HCT116 (cell line): ENCODE data around the gene CMTM8. TPM values are rescaled to one million over a fixed set of nuclear protein-coding genes. Genes with fewer than 3 reads are reported as not detected.

Source experiments
- ATAC-seq: fragments of 200-7000 bp; cut with Tn5 transposase; 2 replicates; pipeline ENCODE4 v1.9.1; 2020; ENCODE audit warnings: mild to moderate bottlenecking, moderate library complexity
- BruUV-seq: library from RNA; stranded (reverse); fragments of 400-500 nt; replicated peaks from 2 replicates; lab custom pipeline; 2021; lab: Mats Ljungman, UMichigan
- CTCF ChIA-PET: fragments of 300-600 bp; sonication (Branson Sonifier 250); formaldehyde crosslinking; loops from one replicate; lab custom pipeline; 2021; ENCODE audit warnings: antibody characterized with exemption; lab: Charles Lee
- POLR2A ChIA-PET: fragments of 300-600, 350-600 bp; sonication (Branson Sonifier 250); formaldehyde crosslinking; loops from one replicate; lab custom pipeline; 2021; ENCODE audit warnings: antibody characterized with exemption; lab: Charles Lee
- RAD21 ChIA-PET, 2 experiments: fragments of 300-600 bp; sonication (Branson Sonifier 250); formaldehyde crosslinking; loops; one replicate each; lab custom pipeline; 2023; ENCODE audit warnings: low total read pairs in 2 of 2; ENCODE audit not compliant: uncharacterized antibody in 2 of 2, unreplicated experiment in 2 of 2, low non-redundant PET in 1 of 2; lab: Charles Lee
- DNase-seq: peaks from one replicate; pipeline ENCODE4 v3.0.0-alpha.2; 2010; ENCODE audit warnings: low read depth, low spot score
- H2AFZ ChIP-seq: fragments of 200-600 bp; shearing (Covaris generic), sonication (generic); 2 replicates; pipeline ENCODE4 v1.6.1; 2017; ENCODE audit warnings: low read depth, mixed run types, mixed read lengths, antibody characterized with exemption, low read length; ENCODE audit not compliant: poor library complexity, severe bottlenecking
- H3K27ac ChIP-seq: 2 replicates; pipeline ENCODE4 v1.5.1; 2012; ENCODE audit warnings: low read depth, low read length
- H3K27me3 ChIP-seq: fragments of 200-600 bp; sonication (generic); 2 replicates; pipeline ENCODE4 v1.6.1; 2016; ENCODE audit warnings: mixed run types, low read length, mixed read lengths; ENCODE audit not compliant: insufficient read depth
- H3K36me3 ChIP-seq, 2 experiments: fragments of 200-500 bp in 1 of 2; fragments of 200-600 bp in 1 of 2; sonication (Bioruptor generic) in 1 of 2; sonication (generic) in 1 of 2; 2 replicates each; pipeline versions ENCODE4 v1.5.1 to v1.6.1; 2014 to 2016; ENCODE audit warnings: low read length in 2 of 2, inconsistent platforms in 1 of 2, mixed read lengths in 1 of 2, mixed run types in 1 of 2; ENCODE audit not compliant: insufficient read depth in 2 of 2, control insufficient read depth in 1 of 2
- H3K4me1 ChIP-seq, 2 experiments: fragments of 200-600 bp in 1 of 2; sonication (generic) in 1 of 2; 2 replicates each; pipeline versions ENCODE4 v1.5.1 to v1.6.1; 2012 to 2017; ENCODE audit warnings: low read length in 2 of 2, inconsistent platforms in 1 of 2, mild to moderate bottlenecking in 1 of 2, mixed read lengths in 1 of 2, mixed run types in 1 of 2, moderate library complexity in 1 of 2; ENCODE audit not compliant: insufficient read depth in 2 of 2, control insufficient read depth in 1 of 2
- H3K4me2 ChIP-seq: fragments of 200-600 bp; sonication (generic); 2 replicates; pipeline ENCODE4 v1.6.1; 2017; ENCODE audit warnings: mixed run types, low read length, mixed read lengths
- H3K4me3 ChIP-seq, 2 experiments: fragments of 200-600 bp in 1 of 2; sonication (generic) in 1 of 2; replicated peaks in 1 of 2; 2 replicates each; pipeline ENCODE4 v1.5.1; 2011 to 2016; ENCODE audit warnings: low read length in 2 of 2, control low read depth in 1 of 2, low read depth in 1 of 2, mild to moderate bottlenecking in 1 of 2, mixed read lengths in 1 of 2, mixed run types in 1 of 2
- H3K79me2 ChIP-seq: fragments of 200-600 bp; sonication (generic); 2 replicates; pipeline ENCODE4 v1.6.1; 2017; ENCODE audit warnings: mild to moderate bottlenecking, mixed run types, low read length, moderate library complexity, mixed read lengths; ENCODE audit not compliant: insufficient read depth
- H3K9ac ChIP-seq: fragments of 200-600 bp; sonication (generic); 2 replicates; pipeline ENCODE4 v1.6.1; 2016; ENCODE audit warnings: low read length, mixed read lengths
- H3K9me2 ChIP-seq: fragments of 200-600 bp; sonication (generic), shearing (Covaris generic); 2 replicates; pipeline ENCODE4 v1.6.1; 2017; ENCODE audit warnings: mixed run types, mild to moderate bottlenecking, moderate library complexity; ENCODE audit not compliant: insufficient read depth
- H3K9me3 ChIP-seq, 2 experiments: fragments of 200-500 bp in 1 of 2; fragments of 200-600 bp in 1 of 2; sonication (Bioruptor generic) in 1 of 2; sonication (generic) in 1 of 2; 2 replicates each; pipeline ENCODE4 v1.6.1; 2014 to 2017; ENCODE audit warnings: low read length in 2 of 2, mixed read lengths in 2 of 2, inconsistent platforms in 1 of 2, low read depth in 1 of 2, mild to moderate bottlenecking in 1 of 2, mixed run types in 1 of 2, moderate library complexity in 1 of 2; ENCODE audit not compliant: control insufficient read depth in 1 of 2, insufficient read depth in 1 of 2
- H4K20me1 ChIP-seq: fragments of 200-600 bp; sonication (generic), shearing (Covaris generic); 2 replicates; pipeline ENCODE4 v1.6.1; 2017; ENCODE audit warnings: mixed run types, mild to moderate bottlenecking, moderate library complexity; ENCODE audit not compliant: insufficient read depth
- CBX3 ChIP-seq: IDR thresholded peaks from 2 replicates; pipeline ENCODE4 v1.6.1; 2012; ENCODE audit warnings: low read depth
- CEBPB ChIP-seq: IDR thresholded peaks from 2 replicates; pipeline ENCODE4 v1.6.1; 2012; ENCODE audit warnings: low read depth
- CTCF ChIP-seq, 3 experiments: fragments of 200-600 bp in 1 of 3; sonication (generic) in 1 of 3; IDR thresholded peaks in 2 of 3; conservative IDR thresholded peaks in 1 of 3; 2 replicates each; pipeline ENCODE4 v1.5.1; 2012 to 2017; ENCODE audit warnings: low read depth in 2 of 3, low read length in 2 of 3, antibody characterized with exemption in 1 of 3, borderline replicate concordance in 1 of 3, control low read depth in 1 of 3, mild to moderate bottlenecking in 1 of 3, mixed read lengths in 1 of 3, mixed run types in 1 of 3, moderate library complexity in 1 of 3; ENCODE audit not compliant: insufficient read depth in 1 of 3
- ELF1 ChIP-seq: IDR thresholded peaks from 2 replicates; pipeline ENCODE4 v1.6.1; 2012; ENCODE audit warnings: low read depth, borderline replicate concordance
- JUND ChIP-seq: IDR thresholded peaks from 2 replicates; pipeline ENCODE4 v1.6.1; 2012
- MAX ChIP-seq: IDR thresholded peaks from 2 replicates; pipeline ENCODE4 v1.6.1; 2012
- POLR2A ChIP-seq: IDR thresholded peaks from 2 replicates; pipeline ENCODE4 v1.7.0; 2011; ENCODE audit warnings: borderline replicate concordance; ENCODE audit not compliant: insufficient read depth, insufficient read length; ENCODE audit errors: extremely low read depth
- RAD21 ChIP-seq: IDR thresholded peaks from 2 replicates; pipeline ENCODE4 v1.6.1; 2012; ENCODE audit warnings: low read depth, mild to moderate bottlenecking
- REST ChIP-seq: IDR thresholded peaks from 2 replicates; pipeline ENCODE4 v1.6.1; 2012; ENCODE audit warnings: low read depth
- YY1 ChIP-seq: IDR thresholded peaks from 2 replicates; pipeline ENCODE4 v1.6.1; 2011; ENCODE audit warnings: low read length, low read depth, moderate library complexity, mild to moderate bottlenecking; ENCODE audit not compliant: insufficient replicate concordance; ENCODE audit errors: extremely low read depth
- ZBTB33 ChIP-seq: IDR thresholded peaks from 2 replicates; pipeline ENCODE4 v1.6.1; 2011; ENCODE audit warnings: mild to moderate bottlenecking, low read length, moderate library complexity; ENCODE audit not compliant: insufficient replicate concordance; ENCODE audit errors: extremely low read depth
- intact Hi-C: fragments of 100-400 bp; cut with micrococcal nuclease; formaldehyde crosslinking; loops from 2 replicates; pipeline ENCODE4 v1.10.0; 2022
- total RNA-seq: library from RNA; stranded (reverse); gene quantifications from one replicate; pipeline ENCODE4 v1.2.1, GENCODE V29; 2021; ENCODE audit not compliant: unreplicated experiment

Gene CMTM8
- total RNA-seq, 1 experiment from 2014 or later = 19.4 TPM

- TF ChIP-seq REST (no peak), POLR2A (no peak)
These were observed 101.6 kb downstream of the CMTM8 start (continued) for GRCh38 chr3:32340039-32340438.

- CTCF ChIA-PET = no interaction called here
- H3K36me3 ChIP-seq = no peaks in the 10 kb centered on the region
- H4K20me1 ChIP-seq = no peaks in the 10 kb centered on the region
- no peaks in the 10 kb centered on the region for H3K27me3 ChIP-seq
- H3K9me2 ChIP-seq = no peaks in the 10 kb centered on the region
- no peak overlapping the region for H3K4me3 ChIP-seq
- no peak overlapping the region for H3K27ac ChIP-seq
- no peaks in the 10 kb centered on the region for H3K4me1 ChIP-seq
- no peak overlapping the region for H3K9ac ChIP-seq
- POLR2A ChIA-PET = no interaction called here
- no peaks in the 10 kb centered on the region for H3K9me3 ChIP-seq
- no peak overlapping the region for H2AFZ ChIP-seq
- DNase-seq = no peak
- no peak for TF ChIP-seq ZBTB33
- no peak for TF ChIP-seq JUND
- peak; percentile 9 to 34 (median 19); a peak in 3 of 6 replicates for TF ChIP-seq CTCF (IDR thresholded peaks at IDR 0.05 in 2 of 3, conservative IDR thresholded peaks at IDR 0.05 in 1 of 3; ENCODE audit: borderline replicate concordance in 1 of 3, insufficient read depth in 1 of 3, low read depth in 2 of 3, low read length in 2 of 3)
- no peak for TF ChIP-seq YY1
- TF ChIP-seq ELF1 = no peak
- no peak for TF ChIP-seq CBX3
- TF ChIP-seq CEBPB = no peak
- no peak for TF ChIP-seq MAX
- TF ChIP-seq RAD21 = peak; percentile 33; the same call in 1 of the 2 replicates
- peaks cover 10% of the 10 kb centered on the region; the same call in 1 of the 2 replicates for H3K79me2 ChIP-seq
- no peak overlapping the region for H3K4me2 ChIP-seq
- BruUV-seq = no TSS peak
- peak; percentile 45; the same call in 1 of the 2 replicates for ATAC-seq
- RAD21 ChIA-PET = no interaction called here
- intact Hi-C loops = loop anchor here (1.0 to 2.0 kb wide), 4 partner anchors 44 to 322 kb away; no protein-coding TSS in a partner anchor
These were observed 102.3 kb downstream of the CMTM8 start for GRCh38 chr3:32340611-32341365.
